Measurements from ENCODE around the gene TCEA2. TPM values are rescaled to one million over a fixed set of nuclear protein-coding genes. Genes with fewer than 3 reads are reported as not detected.

TCEA2 gene
- total RNA-seq, 2 experiments from 2014 or later, result 36.4 to 71.2 TPM

GRCh38 chr20:64067005-64067632, 4.1 kb downstream of the TCEA2 start:
- no peak overlapping the region for H3K4me2 ChIP-seq (ENCODE audit: low read length)
- no TSS peak for BruUV-seq (replicated peaks)
- ChIA-PET CTCF (ENCODE audit: unreplicated experiment) (no interaction called here), POLR2A (no interaction called here)
- H3K79me2 ChIP-seq (ENCODE audit: insufficient read depth, low read depth, low read length), result no peaks in the 10 kb centered on the region
- H3K27ac ChIP-seq (ENCODE audit: low read depth, low read length, poor library complexity, severe bottlenecking), result no peak overlapping the region
- TF ChIP-seq, protein P1, sequence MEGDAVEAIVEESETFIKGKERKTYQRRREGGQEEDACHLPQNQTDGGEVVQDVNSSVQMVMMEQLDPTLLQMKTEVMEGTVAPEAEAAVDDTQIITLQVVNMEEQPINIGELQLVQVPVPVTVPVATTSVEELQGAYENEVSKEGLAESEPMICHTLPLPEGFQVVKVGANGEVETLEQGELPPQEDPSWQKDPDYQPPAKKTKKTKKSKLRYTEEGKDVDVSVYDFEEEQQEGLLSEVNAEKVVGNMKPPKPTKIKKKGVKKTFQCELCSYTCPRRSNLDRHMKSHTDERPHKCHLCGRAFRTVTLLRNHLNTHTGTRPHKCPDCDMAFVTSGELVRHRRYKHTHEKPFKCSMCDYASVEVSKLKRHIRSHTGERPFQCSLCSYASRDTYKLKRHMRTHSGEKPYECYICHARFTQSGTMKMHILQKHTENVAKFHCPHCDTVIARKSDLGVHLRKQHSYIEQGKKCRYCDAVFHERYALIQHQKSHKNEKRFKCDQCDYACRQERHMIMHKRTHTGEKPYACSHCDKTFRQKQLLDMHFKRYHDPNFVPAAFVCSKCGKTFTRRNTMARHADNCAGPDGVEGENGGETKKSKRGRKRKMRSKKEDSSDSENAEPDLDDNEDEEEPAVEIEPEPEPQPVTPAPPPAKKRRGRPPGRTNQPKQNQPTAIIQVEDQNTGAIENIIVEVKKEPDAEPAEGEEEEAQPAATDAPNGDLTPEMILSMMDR (conservative IDR thresholded peaks at IDR 0.05; ENCODE audit: low read length), result no peak
- TF ChIP-seq EZH2phosphoT487 (IDR thresholded peaks at IDR 0.05; ENCODE audit: borderline replicate concordance, low read depth, low read length), result no peak
- no peak for DNase-seq (ENCODE audit: low spot score)
- no peak overlapping the region for H2AFZ ChIP-seq (ENCODE audit: low read length)
- no peaks in the 10 kb centered on the region for H3K9me3 ChIP-seq (ENCODE audit: low read length)
- H3K9me2 ChIP-seq (ENCODE audit: insufficient read depth, low read length), result no peaks in the 10 kb centered on the region
- H3K4me3 ChIP-seq (ENCODE audit: low read depth, low read length, poor library complexity, severe bottlenecking), result no peak overlapping the region
- no peaks in the 10 kb centered on the region for H4K20me1 ChIP-seq (ENCODE audit: insufficient read depth, low read length)
- H3K4me1 ChIP-seq (ENCODE audit: insufficient read depth, low read length, poor library complexity, severe bottlenecking), result peaks cover 42% of the 10 kb centered on the region
- peaks cover 4% of the 10 kb centered on the region; the same call in 1 of the 2 replicates for H3K36me3 ChIP-seq (ENCODE audit: insufficient read depth, low read length)
- intact Hi-C loops (cut with micrococcal nuclease; ENCODE audit: unreplicated experiment), result no loop called here

GRCh38 chr20:64067733-64068307, 4.8 kb downstream of the TCEA2 start:
- POLR2A ChIA-PET, result no interaction called here
- TF ChIP-seq EZH2phosphoT487 (IDR thresholded peaks at IDR 0.05; ENCODE audit: borderline replicate concordance, low read depth, low read length), result no peak
- TF ChIP-seq, protein P1 (conservative IDR thresholded peaks at IDR 0.05; ENCODE audit: low read length), result no peak
- Histone ChIP-seq H3K4me3 (ENCODE audit: low read depth, low read length, poor library complexity, severe bottlenecking) (no peak overlapping the region), H3K9me2 (ENCODE audit: insufficient read depth, low read length) (no peaks in the 10 kb centered on the region), H3K79me2 (ENCODE audit: insufficient read depth, low read depth, low read length) (no peaks in the 10 kb centered on the region), H3K4me2 (ENCODE audit: low read length) (no peak overlapping the region), H3K36me3 (ENCODE audit: insufficient read depth, low read length) (peaks cover 11% of the 10 kb centered on the region; the same call in 1 of the 2 replicates), H3K4me1 (ENCODE audit: insufficient read depth, low read length, poor library complexity, severe bottlenecking) (peaks cover 36% of the 10 kb centered on the region), H4K20me1 (ENCODE audit: insufficient read depth, low read length) (no peaks in the 10 kb centered on the region), H3K9me3 (ENCODE audit: low read length) (no peaks in the 10 kb centered on the region), H2AFZ (ENCODE audit: low read length) (no peak overlapping the region), H3K27ac (ENCODE audit: low read depth, low read length, poor library complexity, severe bottlenecking) (no peak overlapping the region)
- DNase-seq (ENCODE audit: low spot score), result no peak
- BruUV-seq (replicated peaks), result no TSS peak
- CTCF ChIA-PET (ENCODE audit: unreplicated experiment), result no interaction called here
- intact Hi-C loops (cut with micrococcal nuclease; ENCODE audit: unreplicated experiment), result no loop called here
